SH-SY5Y (cell line): ENCODE results near the gene YAP1.

Experiments
- GATA2 ChIP-seq: IDR thresholded peaks from 2 replicates; pipeline ENCODE4 v1.6.1; 2011; ENCODE audit warnings: mild to moderate bottlenecking, low read depth, low read length
- GATA3 ChIP-seq: IDR thresholded peaks from 2 replicates; pipeline ENCODE4 v1.6.1; 2011; ENCODE audit warnings: low read depth, mild to moderate bottlenecking, low read length, moderate library complexity

- TF ChIP-seq GATA2 (no peak), GATA3 (no peak)
Measured at GRCh38 chr11:102064316-102064715, 45.9 kb upstream of the YAP1 start.
